ENCODE data around the gene DENND5A.

DENND5A gene

GRCh38 chr11:9207229-9207628 is 57.9 kb downstream of the DENND5A start:
- peaks cover 5 to 6% of the 10 kb centered on the region in 2 experiments for H3K4me1 ChIP-seq (ENCODE audit: control insufficient read depth in 1 of 2, insufficient read depth in 1 of 2, low read depth in 1 of 2, low read length in 1 of 2)
- H3K36me3 ChIP-seq = peaks cover 43% of the 10 kb centered on the region
- no peak overlapping the region for H3K4me3 ChIP-seq (ENCODE audit: low read depth in 1 of 2, low read length in 1 of 2)
- no peaks in the 10 kb centered on the region for H3K27me3 ChIP-seq
- H3K27ac ChIP-seq = no peak overlapping the region
- no peaks in the 10 kb centered on the region for H3K9me3 ChIP-seq
- TF ChIP-seq CTCF (IDR thresholded peaks at IDR 0.05) = no peak

- TF ChIP-seq CTCF (IDR thresholded peaks at IDR 0.05) = no peak
- peaks cover 48% of the 10 kb centered on the region for H3K36me3 ChIP-seq
- H3K27ac ChIP-seq = no peak overlapping the region
Observed at GRCh38 chr11:9206496-9206895, 58.7 kb downstream of the DENND5A start.

GRCh38 chr11:9203691-9204311 is 61.3 kb downstream of the DENND5A start:
- Histone ChIP-seq H3K27ac (no peak overlapping the region), H3K36me3 (peaks cover 55% of the 10 kb centered on the region), H3K27me3 (no peaks in the 10 kb centered on the region), H3K4me3 (ENCODE audit: low read depth in 1 of 2, low read length in 1 of 2) (no peak overlapping the region), H3K9me3 (no peaks in the 10 kb centered on the region), H3K4me1 (ENCODE audit: control insufficient read depth in 1 of 2, insufficient read depth in 1 of 2, low read depth in 1 of 2, low read length in 1 of 2) (no peaks in the 10 kb centered on the region)
- TF ChIP-seq CTCF (IDR thresholded peaks at IDR 0.05) = no peak

More at GRCh38 chr11:9206496-9206895, 58.7 kb downstream of the DENND5A start:
- Histone ChIP-seq H3K9me3 (no peaks in the 10 kb centered on the region), H3K4me1 (ENCODE audit: control insufficient read depth in 1 of 2, insufficient read depth in 1 of 2, low read depth in 1 of 2, low read length in 1 of 2) (peaks cover 5 to 6% of the 10 kb centered on the region in 2 experiments), H3K4me3 (ENCODE audit: low read depth in 1 of 2, low read length in 1 of 2) (no peak overlapping the region), H3K27me3 (no peaks in the 10 kb centered on the region)

- Histone ChIP-seq H3K27me3 (no peaks in the 10 kb centered on the region), H3K36me3 (peaks cover 64% of the 10 kb centered on the region), H3K4me3 (ENCODE audit: low read depth in 1 of 2, low read length in 1 of 2) (no peak overlapping the region), H3K27ac (no peak overlapping the region), H3K4me1 (ENCODE audit: control insufficient read depth in 1 of 2, insufficient read depth in 1 of 2, low read depth in 1 of 2, low read length in 1 of 2) (no peaks in the 10 kb centered on the region), H3K9me3 (no peaks in the 10 kb centered on the region)
- no peak for TF ChIP-seq CTCF (IDR thresholded peaks at IDR 0.05)
Observed at GRCh38 chr11:9201372-9202162, 63.6 kb downstream of the DENND5A start.

DNA sequence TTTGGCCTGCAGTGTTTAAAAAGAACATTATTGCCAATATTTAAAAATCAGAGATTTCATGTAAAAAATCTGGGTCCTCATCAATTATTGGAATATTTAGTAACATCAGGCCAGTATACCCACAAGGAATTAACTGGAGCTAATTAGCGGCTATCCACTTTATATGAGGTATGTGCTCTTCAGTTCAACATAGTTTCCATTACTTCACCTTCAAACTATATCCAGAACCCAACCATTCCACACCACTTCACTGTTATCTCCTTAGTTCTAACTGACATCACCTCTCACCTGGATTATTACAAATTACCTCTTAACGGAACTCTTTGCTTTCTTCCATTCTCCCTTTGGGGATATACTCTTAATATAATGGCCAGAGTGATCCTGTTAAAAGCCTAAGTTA is 64.7 kb downstream of the DENND5A start:
- no peak for TF ChIP-seq CTCF (IDR thresholded peaks at IDR 0.05)

More for the DNA sequence above, 64.7 kb downstream of the DENND5A start:
- Histone ChIP-seq H3K27me3 (no peaks in the 10 kb centered on the region), H3K27ac (no peak overlapping the region), H3K4me3 (ENCODE audit: low read depth in 1 of 2, low read length in 1 of 2) (no peak overlapping the region), H3K4me1 (ENCODE audit: control insufficient read depth in 1 of 2, insufficient read depth in 1 of 2, low read depth in 1 of 2, low read length in 1 of 2) (no peaks in the 10 kb centered on the region), H3K36me3 (peaks cover 53% of the 10 kb centered on the region), H3K9me3 (no peaks in the 10 kb centered on the region)
